ENCODE data around the gene IFNA10.
"Not testable (repeated sequence)": the region's sequence is repeated elsewhere in the genome, so short reads cannot be mapped to it uniquely, and the experiment has no call there.

The IFNA10 gene

DNA sequence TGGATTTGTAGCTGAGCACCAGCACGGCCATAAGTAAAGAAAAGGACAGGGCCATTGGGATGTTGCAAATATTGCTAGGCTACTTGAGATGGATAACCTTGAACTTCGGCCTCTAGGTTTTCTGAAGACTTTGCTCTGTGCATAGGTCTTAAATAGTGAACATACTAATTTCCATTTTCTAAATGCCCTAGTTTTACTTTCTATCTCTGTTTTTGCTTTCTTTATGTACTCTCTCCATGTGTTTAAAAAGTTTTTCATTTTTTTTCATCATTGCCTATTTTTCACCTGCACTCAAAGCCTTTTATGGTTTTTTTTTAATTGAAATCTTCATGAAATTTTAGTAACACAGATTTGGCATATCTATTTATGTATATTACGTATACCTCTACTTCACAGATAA, at the start of gene IFNA10:
Gene IFNA10, minus strand, starts transcription at position 101 of the 400 bp plus-strand sequence. Its CDS starts 46 bp downstream, at position 55.
- not testable (repeated sequence) for DNase-seq

GRCh38 chr9:21255538-21256212, 48.7 kb upstream of the IFNA10 start:
- no peak for DNase-seq

DNA sequence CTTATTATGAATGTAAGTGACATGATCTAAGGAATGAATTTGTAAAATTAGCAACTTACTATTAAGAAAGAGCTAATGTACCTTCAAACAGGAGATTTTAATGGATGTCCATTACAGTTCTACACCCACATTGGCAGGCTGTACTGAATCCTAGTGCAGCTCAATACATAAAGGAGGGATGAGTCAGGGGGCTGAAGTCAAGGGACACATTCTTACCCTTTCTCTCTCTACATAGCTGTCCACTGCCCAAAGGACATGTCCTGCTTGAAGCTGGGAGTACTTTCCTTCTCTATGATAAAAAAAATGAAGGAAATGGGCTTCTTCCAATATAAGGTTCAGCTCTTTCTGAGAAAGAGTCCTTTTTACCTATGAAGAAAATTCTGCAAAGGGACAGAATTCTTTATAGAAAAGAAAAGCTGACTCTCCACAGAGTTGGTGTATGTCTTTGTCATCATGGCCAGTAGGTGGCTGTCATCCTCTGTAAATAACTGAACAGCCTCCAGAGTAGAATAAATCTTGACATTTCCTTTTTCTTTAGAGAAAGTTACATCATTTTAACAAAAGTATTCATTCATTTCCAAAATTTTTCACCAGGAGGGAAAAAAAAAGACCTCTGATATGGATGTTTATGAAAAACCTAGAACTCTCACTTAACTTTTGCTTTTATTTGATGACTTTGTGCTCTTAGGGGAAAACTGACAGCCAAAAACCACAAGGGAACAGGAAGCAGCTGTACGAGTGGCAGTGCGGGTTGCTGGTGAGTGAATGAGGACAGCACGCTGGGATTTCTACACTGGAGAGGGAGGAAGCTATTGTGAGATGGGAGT, 46.0 kb upstream of the IFNA10 start:
- peak; percentile 25 for DNase-seq

GRCh38 chr9:21251638-21252037, 44.7 kb upstream of the IFNA10 start:
- DNase-seq = no peak

- no peak for DNase-seq
These were observed 44.2 kb upstream of the IFNA10 start for GRCh38 chr9:21251190-21251589.

DNA sequence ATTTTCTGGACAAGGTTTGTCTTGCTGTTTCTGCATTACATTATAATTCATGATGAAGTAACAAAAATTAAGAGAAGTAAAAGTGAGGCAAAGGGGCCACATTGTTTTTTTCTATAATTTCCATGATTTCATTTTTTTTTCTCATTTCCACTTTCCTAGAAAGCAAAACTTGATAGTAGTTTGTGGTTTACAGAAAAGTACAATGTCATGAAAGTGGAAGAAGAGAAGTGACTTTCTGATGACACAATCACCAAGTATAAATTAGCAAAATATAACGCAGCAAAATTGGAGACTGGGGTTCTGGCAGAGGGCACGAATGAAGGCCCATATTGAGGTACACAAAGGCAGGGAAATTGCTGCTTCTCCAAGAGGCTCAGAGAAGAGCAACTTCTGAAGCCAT, 37.9 kb upstream of the IFNA10 start:
- DNase-seq = no peak

DNA sequence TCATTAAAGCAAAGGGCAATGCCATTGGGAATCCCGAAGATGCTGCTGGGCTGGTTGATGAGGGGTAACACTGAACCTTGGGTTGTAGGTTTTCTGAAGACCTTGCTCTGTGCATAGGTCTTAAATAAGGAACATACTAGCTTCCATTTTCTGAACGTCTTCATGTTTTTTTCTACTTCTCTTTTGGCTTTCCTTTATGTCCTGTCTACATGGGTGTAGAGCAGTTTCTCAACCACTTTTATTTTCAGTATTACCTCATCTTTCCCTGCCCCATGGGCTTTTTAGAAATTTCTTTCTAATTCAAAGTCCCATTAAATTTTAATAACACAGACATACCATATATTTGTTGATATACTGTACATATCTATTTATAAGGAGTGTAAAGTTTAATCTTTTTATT, 33.0 kb upstream of the IFNA10 start, which contains the start of gene IFNA14:
Gene IFNA14, minus strand, starts transcription at position 95 of the 400 bp plus-strand sequence. Its CDS starts 70 bp downstream, at position 25.
- no peak for DNase-seq

GRCh38 chr9:21236360-21236714, 29.4 kb upstream of the IFNA10 start:
- not testable (repeated sequence) for DNase-seq

- peak; percentile 36 for DNase-seq
These were observed 28.8 kb upstream of the IFNA10 start for GRCh38 chr9:21235468-21236359.

DNA sequence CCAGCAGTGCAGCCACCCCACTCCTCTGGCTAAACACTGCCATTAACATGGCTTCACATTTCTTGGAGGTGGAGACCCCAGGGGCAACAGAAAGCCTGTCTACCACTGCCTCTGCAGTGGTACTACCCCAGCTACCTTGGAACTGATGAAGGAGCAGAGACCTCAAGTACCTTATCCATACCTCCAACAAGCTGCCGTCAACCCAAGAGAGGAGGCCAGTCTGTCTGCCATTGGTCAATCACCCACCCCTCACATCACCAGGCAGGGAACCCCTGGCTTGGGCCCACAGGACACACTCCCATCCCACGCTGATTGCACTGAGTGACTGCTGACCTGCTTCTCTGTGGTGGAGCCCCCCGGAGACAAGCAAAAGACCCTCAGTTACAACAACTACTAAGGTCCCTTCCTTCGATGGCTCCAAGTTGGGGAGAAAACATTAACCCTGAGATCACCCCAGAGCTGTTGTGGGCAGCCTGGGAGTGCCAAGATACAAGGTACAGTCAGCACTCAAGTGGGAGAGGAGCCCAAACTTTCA, 27.3 kb upstream of the IFNA10 start:
- DNase-seq = no peak

DNA sequence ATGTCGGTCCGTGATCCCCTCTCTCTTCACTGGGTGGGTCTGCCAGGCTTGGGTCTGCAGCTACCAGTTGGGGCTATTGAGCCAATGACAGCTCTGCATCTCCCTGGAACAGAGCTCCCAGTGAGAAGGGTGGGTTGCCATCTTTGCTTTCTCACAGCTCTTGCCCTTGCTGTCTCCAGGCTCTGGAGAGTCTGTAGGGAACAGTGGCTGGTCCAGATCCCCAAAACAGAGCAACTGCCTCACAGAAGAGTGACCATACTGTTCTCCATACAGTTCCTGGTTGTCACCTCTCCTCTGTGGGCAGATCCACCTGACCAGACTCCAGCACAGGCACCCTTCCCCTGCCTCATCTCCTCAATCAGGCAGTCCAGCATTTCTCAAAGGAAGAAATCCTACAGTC, 26.3 kb upstream of the IFNA10 start:
- DNase-seq = no peak

DNA sequence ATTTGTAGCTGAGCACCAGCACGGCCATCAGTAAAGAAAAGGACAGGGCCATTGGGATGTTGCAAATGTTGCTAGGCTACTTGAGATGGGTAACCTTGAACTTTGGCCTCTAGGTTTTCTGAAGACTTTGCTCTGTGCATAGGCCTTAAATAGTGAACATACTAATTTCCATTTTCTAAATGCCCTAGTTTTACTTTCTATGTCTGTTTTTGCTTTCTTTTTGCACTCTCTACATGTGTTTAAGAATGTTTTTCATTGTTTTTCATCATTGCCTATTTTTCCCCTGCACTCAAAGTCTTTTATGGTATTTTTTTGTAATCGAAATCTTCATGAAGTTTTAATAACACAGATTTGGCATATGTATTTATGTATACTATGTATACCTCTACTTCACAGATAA, 21.2 kb upstream of the IFNA10 start, which contains the start of gene IFNA17:
Gene IFNA17, minus strand, starts transcription at position 101 of the 400 bp plus-strand sequence. Its CDS starts 49 bp downstream, at position 52.
- DNase-seq = no peak

DNA sequence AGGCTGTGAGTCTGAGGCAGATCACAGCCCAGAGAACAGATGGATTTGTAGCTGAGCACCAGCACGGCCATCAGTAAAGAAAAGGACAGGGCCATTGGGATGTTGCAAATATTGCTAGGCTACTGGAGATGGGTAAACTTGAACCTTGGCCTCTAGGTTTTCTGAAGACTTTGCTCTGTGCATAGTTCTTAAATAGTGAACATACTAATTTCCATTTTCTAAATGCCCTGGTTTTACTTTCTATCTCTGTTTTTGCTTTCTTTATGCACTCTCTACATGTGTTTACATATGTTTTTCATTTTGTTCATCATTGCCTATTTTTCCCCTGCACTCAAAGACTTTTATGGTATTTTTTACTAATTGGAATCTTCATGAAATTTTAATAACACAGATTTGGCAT, 10.3 kb upstream of the IFNA10 start, which contains the start of gene IFNA16:
Gene IFNA16, minus strand, starts transcription at position 101 of the 400 bp plus-strand sequence. Its CDS starts 6 bp downstream, at position 95.
- not testable (repeated sequence) for DNase-seq

GRCh38 chr9:21213411-21214326, 6.7 kb upstream of the IFNA10 start:
- DNase-seq = not testable (repeated sequence)

- DNase-seq = not testable (repeated sequence)
These were observed 5.2 kb upstream of the IFNA10 start for GRCh38 chr9:21212160-21212559.

GRCh38 chr9:21210782-21211181, 3.8 kb upstream of the IFNA10 start:
- DNase-seq = not testable (repeated sequence)

GRCh38 chr9:21210311-21210710, 3.4 kb upstream of the IFNA10 start:
- DNase-seq = no peak

- no peak for DNase-seq
These were observed 1.7 kb downstream of the IFNA10 start for GRCh38 chr9:21205204-21205603.

DNA sequence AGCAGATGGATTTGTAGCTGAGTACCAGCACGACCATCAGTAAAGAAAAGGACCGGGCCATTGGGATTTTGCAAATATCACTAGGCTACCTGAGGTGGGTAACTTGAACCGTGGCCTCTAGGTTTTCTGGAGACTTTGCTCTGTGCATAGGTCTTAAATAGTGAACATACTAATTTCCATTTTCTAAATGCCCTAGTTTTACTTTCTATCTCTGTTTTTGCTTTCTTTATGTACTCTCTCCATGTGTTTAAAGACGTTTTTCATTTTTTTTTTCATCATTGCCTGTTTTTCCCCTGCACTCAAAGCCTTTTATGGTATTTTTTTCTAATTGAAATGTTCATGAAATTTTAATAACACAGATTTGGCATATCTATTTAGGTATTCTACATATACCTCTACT, 4.8 kb downstream of the IFNA10 start, which contains the start of gene IFNA7:
Gene IFNA7, minus strand, starts transcription at position 101 of the 400 bp plus-strand sequence. Its CDS starts 40 bp downstream, at position 61.
- not testable (repeated sequence) for DNase-seq

DNA sequence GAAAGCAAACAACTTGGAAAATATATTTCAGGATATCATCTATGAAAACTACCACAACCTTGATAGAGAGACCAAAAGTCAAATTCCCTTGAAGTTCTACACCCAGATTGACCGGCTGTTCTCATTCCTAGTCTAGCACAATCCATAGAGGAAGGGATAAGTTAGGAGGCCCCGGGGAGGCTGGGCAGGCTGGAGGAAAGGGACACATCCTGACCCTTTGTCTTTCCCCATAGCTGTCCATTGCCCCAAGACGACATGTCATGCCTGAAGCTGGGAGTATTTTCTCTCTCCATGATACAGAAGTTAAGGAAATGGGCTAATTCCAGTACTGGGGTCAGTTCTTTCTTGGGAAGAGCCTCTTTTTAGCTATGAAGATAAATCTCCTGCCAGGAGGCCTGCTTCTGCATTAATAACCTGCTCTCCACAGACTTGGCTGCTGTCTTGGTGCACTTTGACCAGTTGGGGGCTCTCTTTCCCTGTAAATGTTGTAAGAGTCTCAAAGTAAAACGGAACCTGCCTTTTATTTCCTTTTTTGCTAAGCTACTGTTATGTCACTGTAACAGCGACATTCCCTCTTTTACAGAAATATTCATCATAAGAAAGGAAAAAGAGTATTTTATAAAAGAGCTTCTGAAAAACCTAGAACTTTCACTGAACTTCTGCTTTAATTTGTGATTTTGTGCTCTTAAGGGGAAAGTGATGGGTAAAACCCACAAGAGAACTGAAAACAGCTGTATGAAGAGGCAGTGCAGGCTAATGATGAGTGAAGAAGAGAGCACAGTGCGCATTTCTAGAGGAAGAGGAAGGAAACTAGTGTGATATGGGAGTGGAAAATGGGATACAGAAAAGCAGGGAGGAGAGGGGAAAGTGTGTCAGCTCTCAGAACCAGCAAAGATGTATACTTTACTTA, 11.8 kb downstream of the IFNA10 start:
- DNase-seq = peak; percentile 25
